Globus pallidus (tissue), 1 donor: ENCODE results near the gene CSPG4.
"Not testable (repeated sequence)": the region's sequence is repeated elsewhere in the genome, so short reads cannot be mapped to it uniquely, and the experiment has no call there.

Experiments used
- DNase-seq: peaks from one replicate; pipeline ENCODE4 v3.0.0-alpha.2; 2015; ENCODE audit warnings: low spot score

Gene CSPG4

GRCh38 chr15:75703440-75704262, 9.0 kb downstream of the CSPG4 start:
- not testable (repeated sequence) for DNase-seq

GRCh38 chr15:75702436-75702835, 10.2 kb downstream of the CSPG4 start:
- no peak for DNase-seq

- not testable (repeated sequence) for DNase-seq
Observed at GRCh38 chr15:75701071-75702003, 11.3 kb downstream of the CSPG4 start.

- DNase-seq: not testable (repeated sequence)
Observed at GRCh38 chr15:75699961-75700874, 12.4 kb downstream of the CSPG4 start.

GRCh38 chr15:75699517-75699916, 13.1 kb downstream of the CSPG4 start:
- DNase-seq: not testable (repeated sequence)

GRCh38 chr15:75697974-75698747, 14.5 kb downstream of the CSPG4 start:
- DNase-seq: not testable (repeated sequence)

GRCh38 chr15:75697523-75697922, 15.1 kb downstream of the CSPG4 start:
- DNase-seq: no peak

- no peak for DNase-seq
Observed at GRCh38 chr15:75696854-75697259, 15.8 kb downstream of the CSPG4 start.

- no peak for DNase-seq
Observed at GRCh38 chr15:75696311-75696720, 16.3 kb downstream of the CSPG4 start.

- DNase-seq: no peak
Observed at GRCh38 chr15:75695634-75696310, 16.9 kb downstream of the CSPG4 start.

GRCh38 chr15:75695220-75695619, 17.4 kb downstream of the CSPG4 start:
- DNase-seq: no peak

GRCh38 chr15:75694241-75695182, 18.1 kb downstream of the CSPG4 start:
- DNase-seq: peak; percentile 58

GRCh38 chr15:75693501-75694240, 19.0 kb downstream of the CSPG4 start:
- DNase-seq: no peak

- not testable (repeated sequence) for DNase-seq
Observed at GRCh38 chr15:75693028-75693427, 19.6 kb downstream of the CSPG4 start.

GRCh38 chr15:75692311-75692710, 20.3 kb downstream of the CSPG4 start:
- not testable (repeated sequence) for DNase-seq

- DNase-seq: not testable (repeated sequence)
Observed at GRCh38 chr15:75689429-75689828, 23.2 kb downstream of the CSPG4 start.

GRCh38 chr15:75688831-75689230, 23.8 kb downstream of the CSPG4 start:
- DNase-seq: no peak

- DNase-seq: no peak
Observed at GRCh38 chr15:75688278-75688557, 24.4 kb downstream of the CSPG4 start.
